ENCODE measurements around the gene KCNJ5.

The KCNJ5 gene

DNA sequence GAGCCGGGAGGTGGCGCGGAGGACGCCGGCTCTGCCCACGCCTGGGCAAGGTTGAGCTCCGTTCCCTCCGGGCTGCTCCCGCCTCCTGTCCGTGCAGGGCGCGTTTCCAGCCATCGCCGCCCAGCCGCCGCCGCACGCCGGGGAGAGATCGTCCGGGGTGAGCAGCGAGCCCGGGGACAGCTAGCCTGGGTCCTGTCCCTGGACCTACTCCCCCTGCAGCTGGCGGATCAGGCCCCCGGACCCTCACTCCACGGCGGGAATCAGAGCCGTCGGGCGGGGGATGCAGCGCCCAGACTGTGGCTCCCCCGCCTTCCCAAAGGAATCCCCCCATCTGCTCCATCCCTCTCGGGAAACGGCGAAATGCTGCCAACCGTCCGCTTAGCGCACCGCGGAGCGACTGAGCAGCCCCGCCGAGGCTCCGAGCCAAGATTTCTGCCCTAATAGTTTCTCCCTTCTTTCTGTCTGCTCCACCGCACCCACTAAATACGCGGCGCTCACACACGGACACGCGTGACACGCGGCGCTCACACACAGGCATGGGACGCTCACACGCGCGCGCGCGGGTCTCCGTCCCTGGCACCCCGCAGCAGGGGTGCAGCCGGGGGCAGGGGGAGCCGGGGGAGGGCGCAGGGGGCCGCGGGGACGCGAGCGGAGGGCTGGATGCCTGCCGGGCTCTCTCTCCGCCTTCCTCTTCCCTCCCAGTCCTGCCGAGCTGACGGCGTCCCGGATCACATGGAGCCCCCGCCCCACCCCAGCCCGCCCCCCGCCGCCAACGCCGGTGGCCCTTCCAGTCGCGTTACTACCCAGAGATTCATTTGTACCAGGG is at the start of gene KCNJ5:
Gene KCNJ5 (plus strand): TSS at position 814 of the 826 bp plus-strand sequence. CDS start 19,918 bp downstream, outside the sequence.
- in situ Hi-C loops (cut with MboI; ENCODE audit: low pct_unique_long_range_greater_than_20kb, low sequenced_read_pairs), result no loop called here
- no peak for DNase-seq

DNA sequence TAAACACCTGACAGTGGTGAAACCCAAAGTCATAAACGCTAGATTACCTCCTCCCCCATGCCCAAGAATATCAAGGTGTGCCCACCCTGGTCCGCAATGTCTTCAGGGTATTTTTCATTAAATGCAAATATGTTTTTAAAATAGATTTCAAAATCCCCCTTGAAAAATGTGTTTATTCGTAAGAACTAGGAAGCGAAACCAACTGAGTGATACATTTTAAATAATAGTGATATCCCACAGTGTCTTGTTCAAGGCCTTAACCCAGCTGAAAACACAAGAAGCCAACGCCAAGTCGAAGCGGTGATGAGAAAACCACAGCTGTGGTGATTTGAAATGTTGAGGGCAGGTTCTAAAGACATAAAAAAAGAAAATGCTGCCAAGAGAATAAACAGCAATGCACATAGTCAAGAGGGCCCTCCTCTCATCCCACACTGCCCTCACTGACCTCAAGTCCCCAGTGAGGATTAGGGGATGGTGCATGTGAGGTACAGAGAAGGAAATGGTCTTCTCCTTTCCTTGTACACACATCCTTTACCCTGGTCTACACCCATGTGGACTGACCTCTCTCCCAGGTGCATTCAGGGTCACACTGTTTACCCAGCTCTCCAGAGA is 49.6 kb upstream of the KCNJ5 start:
- DNase-seq, result no peak
- in situ Hi-C loops (cut with MboI; ENCODE audit: low pct_unique_long_range_greater_than_20kb, low sequenced_read_pairs), result loop anchor here (25.0 kb wide), 2 partner anchors 554 to 654 kb away; no protein-coding TSS in a partner anchor

DNA sequence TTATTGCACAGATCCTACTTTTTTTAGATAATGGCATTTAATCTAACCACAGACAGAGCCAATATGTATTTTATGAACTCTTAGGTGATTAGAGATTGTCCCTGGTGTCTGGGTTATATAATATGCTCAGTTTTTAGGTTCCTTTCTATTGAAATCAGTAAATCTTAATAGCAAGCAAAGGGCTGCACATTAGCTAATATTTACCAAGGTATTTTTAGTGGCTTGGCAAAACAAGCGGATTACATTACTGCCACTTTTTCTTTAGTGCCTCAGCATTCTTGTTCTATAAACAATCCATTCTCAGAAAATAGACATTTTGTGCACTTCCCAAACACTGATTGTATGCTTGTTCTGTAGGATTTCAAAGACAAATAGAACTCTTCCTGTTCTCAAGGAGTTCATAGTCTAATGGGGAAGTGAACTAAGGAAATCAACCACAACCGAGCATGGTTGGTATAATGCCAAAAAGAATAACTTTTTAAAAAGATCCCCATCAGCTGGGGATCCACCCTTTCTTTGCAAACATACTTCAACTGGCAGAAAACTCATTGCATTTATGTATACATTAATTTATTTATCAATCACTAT is 47.9 kb upstream of the KCNJ5 start:
- DNase-seq, result peak; percentile 39
- in situ Hi-C loops (cut with MboI; ENCODE audit: low pct_unique_long_range_greater_than_20kb, low sequenced_read_pairs), result loop anchor here (25.0 kb wide), 2 partner anchors 556 to 656 kb away; no protein-coding TSS in a partner anchor

DNA sequence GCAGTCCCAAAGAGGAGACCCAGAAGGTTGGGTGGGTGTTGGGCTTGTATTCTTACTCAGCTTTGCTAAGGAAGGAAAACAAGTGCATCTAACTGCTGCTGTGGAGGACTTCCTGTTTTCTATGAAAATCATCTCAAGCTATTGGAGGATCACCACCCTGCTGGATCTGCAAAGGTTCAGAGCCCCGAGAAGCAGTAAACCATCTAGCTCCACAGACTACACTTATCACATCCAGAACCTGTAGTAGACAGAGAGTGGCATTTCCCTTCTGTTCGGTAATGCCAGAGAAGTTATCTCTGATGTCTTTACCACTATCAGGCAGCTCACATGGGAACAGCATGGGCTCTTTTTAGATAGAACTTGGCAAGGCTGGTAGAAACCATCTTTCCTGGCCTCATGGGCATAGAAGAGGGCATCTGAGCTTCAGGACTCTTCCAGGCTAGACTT is 45.8 kb upstream of the KCNJ5 start:
- in situ Hi-C loops (cut with MboI; ENCODE audit: low pct_unique_long_range_greater_than_20kb, low sequenced_read_pairs), result loop anchor here (25.0 kb wide), 2 partner anchors 558 to 658 kb away; no protein-coding TSS in a partner anchor

DNA sequence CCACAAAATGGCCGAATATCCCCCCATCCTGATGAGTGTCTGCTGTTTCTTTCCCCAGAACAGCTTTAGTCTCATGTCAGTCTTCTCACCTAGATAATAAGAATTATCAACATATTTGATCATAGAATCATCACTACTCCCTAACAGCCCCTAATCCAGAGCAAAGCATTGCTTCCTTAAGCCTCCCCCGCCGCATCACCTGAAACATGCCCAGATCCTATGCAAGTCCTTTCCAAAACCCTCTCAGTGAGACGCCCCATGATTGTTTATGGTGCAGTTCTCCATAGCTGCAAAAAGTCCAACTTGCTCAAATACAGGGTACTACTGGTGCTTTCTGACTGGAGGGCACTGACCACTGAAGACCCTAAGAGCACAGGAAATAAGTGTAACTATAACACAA is 44.2 kb upstream of the KCNJ5 start:
- in situ Hi-C loops (cut with MboI; ENCODE audit: low pct_unique_long_range_greater_than_20kb, low sequenced_read_pairs), result loop anchor here (25.0 kb wide), 2 partner anchors 560 to 660 kb away; no protein-coding TSS in a partner anchor
- no peak for DNase-seq

More for the DNA sequence above, 45.8 kb upstream of the KCNJ5 start:
- DNase-seq, result peak; percentile 28

DNA sequence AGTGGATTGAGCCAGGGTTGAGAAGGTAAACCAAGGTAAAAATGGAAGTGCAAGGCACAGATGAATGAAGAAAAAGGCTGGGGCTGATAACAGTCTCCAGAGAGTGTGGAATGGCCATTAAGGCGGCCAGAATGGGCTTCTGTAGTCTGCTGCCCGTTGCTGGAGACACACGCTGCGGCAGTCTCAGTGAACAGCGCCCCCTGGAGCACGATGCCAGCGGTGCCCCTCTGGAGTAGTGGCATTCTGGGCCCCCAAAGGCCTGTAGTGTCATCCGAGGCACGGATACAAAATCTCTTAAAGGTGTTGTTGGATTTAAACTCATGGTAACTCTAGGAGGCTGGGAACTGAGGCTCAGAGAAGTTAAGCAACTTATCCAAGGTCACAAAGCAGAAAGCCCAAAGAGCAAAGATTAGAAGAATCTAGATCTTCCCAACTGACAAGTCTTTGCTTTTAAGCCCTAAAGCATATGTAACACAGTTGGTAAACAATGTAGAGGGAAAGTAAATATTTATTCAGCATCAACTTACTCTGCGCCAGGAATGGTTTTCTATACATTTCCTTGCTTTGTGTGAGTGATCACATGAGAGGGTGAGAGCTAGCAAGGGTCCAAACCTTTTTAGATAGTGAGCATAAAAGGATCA is 42.2 kb upstream of the KCNJ5 start:
- peak; percentile 67 for DNase-seq
- in situ Hi-C loops (cut with MboI; ENCODE audit: low pct_unique_long_range_greater_than_20kb, low sequenced_read_pairs), result loop anchor here (25.0 kb wide), 2 partner anchors 562 to 662 kb away; no protein-coding TSS in a partner anchor

DNA sequence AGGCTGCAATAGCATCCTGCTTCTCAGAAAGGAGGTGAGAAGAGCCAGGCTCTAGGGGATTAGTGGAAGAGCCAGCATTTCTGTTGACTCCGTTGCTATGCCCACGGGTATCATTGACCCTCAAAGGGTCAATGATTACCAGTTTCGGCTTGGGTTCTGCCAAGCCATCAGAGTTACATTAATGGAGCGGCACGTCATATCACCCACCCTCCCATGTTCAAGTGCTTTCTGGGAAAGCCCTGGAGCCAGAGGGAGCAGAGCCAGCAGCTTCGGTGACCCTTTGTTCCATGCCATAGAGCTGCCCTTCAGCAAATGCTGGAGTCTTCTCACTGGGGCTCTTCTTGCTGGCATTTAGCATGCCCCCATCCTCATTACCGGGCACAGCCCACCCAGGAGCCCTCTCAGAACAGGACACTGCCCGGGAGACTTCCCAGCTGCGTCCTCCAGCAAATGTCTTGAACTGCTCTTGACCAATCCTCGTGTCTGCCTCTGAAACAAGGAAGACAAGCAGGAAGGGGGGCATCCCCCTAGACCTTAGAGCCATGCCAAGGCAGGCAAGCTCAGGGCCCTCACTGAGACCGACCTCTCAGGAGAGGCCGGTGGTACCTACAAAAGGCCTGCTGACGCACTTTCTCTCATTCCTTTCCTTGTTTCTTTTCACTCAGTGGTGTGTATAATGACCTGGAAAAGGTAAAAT is 38.7 kb upstream of the KCNJ5 start:
- in situ Hi-C loops (cut with MboI; ENCODE audit: low pct_unique_long_range_greater_than_20kb, low sequenced_read_pairs), result no loop called here

DNA sequence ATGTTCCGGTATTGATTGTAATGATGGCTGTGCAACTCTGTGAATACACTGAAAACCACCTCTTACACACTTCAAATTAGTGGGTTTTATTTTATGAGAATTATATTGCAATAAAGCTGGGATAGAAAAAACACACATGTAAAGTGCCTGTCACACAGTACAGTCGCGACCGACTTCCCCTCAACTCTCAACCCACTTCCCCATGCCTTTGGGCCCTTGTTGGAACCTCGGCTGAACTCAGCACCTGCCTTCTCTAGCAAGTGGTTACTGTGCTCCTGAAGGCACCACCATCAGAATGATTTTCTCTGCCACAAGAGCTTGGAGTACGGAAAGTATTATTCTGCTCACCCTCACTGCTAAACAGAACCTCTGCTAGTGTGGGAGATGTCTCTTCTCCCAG is 37.6 kb upstream of the KCNJ5 start:
- no peak for DNase-seq
- in situ Hi-C loops (cut with MboI; ENCODE audit: low pct_unique_long_range_greater_than_20kb, low sequenced_read_pairs), result no loop called here

More for the DNA sequence above, 38.7 kb upstream of the KCNJ5 start:
- no peak for DNase-seq

DNA sequence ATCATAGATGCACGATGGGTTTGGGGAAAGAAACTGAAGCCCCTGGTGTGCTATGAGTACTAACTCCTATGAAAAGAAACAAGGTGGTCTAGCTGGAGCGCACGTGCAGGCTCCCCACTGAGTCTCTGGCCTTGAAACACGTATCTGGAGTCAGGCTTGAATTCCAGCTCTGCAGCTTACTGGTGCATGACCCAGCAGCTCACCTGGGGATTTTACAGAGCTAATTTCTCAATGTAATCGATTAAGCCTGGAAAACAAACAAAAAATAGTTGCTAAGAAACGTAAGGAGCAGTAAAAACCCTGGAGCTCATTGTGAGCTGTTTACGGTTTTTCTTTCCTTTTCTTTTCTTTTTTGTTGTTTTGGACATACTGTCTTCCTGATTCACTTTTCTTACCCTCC is 36.3 kb upstream of the KCNJ5 start:
- in situ Hi-C loops (cut with MboI; ENCODE audit: low pct_unique_long_range_greater_than_20kb, low sequenced_read_pairs), result no loop called here
- no peak for DNase-seq

DNA sequence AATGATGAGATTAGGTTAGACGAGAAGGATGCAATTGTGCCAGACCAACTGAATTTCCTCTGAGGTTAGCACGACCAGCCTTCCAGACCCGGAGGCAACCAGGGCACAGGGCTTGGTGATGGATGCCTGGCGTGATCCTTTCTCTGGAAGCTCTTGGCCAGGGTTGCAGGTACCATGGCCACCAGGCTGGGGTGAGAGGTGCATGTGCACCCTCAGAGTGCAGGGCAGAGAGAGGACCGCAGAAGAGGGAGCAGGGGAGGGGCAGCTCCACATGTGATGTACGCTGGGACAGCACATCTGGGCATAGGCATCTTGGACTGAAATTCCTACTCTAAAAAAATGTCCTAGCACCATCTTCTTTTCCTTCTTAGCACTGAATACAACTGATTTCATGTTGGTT is 34.9 kb upstream of the KCNJ5 start:
- DNase-seq, result no peak
- in situ Hi-C loops (cut with MboI; ENCODE audit: low pct_unique_long_range_greater_than_20kb, low sequenced_read_pairs), result no loop called here

DNA sequence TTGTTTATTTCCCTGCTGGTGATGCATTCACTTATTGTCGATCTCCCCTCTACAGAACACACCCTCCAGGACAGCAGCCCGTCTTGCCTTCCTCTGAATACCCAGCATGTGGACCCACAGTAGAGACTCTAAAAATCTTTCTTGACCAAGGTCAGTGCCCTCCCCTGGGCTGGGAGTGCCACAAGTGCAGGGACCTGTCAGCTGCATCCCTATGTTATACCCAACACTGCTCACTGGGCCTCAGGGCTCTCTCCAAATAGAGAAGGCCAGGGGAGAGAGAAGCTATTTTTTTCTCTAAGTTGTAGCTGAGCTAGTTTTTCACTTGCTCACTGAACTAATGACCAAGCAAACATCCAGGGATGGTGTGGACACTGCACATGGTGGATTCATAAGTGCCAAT is 33.8 kb upstream of the KCNJ5 start:
- in situ Hi-C loops (cut with MboI; ENCODE audit: low pct_unique_long_range_greater_than_20kb, low sequenced_read_pairs), result no loop called here
- DNase-seq, result no peak

DNA sequence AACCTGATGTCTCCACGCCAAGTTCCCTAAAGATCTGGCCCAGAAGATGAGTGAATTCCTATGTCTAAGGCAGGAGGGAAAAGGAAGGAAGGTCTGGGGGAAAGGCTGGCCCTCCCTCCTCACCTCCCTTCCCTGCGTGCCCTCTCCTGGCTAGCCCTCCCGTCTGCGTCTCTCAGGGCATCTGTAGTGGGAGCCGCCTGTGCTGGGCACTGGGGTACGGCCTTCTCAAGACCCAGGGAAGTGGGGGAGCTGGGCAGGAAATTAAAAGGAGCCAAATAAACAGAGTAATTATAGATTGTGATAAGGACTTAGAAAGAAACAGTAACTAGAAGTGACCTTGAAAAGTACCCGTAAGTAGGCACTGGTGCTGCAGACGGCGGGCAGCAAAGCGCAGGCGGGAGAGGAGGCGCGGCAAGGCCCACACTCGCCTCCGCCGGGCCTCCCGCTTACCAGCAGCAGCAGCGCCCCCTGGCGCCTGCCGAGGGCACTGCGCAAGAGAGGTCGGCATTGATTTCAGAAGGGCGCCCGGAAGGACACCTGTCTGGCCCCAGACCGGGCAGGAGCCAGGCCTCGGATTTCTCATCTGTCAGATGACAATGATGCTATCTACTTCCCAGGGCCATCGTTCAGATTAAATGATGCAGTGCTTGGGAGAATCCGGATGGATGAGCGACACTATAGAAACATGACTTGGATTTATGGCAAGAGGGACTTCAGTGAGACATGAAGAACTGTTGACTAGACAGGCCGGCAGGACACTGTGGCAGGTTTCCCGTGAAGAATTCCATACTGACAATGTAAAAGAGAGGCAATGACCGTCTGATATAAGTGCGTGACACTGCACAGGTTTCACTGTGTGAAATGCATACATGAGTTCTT is 31.4 kb upstream of the KCNJ5 start:
- in situ Hi-C loops (cut with MboI; ENCODE audit: low pct_unique_long_range_greater_than_20kb, low sequenced_read_pairs), result no loop called here
- peak; percentile 65 for DNase-seq

DNA sequence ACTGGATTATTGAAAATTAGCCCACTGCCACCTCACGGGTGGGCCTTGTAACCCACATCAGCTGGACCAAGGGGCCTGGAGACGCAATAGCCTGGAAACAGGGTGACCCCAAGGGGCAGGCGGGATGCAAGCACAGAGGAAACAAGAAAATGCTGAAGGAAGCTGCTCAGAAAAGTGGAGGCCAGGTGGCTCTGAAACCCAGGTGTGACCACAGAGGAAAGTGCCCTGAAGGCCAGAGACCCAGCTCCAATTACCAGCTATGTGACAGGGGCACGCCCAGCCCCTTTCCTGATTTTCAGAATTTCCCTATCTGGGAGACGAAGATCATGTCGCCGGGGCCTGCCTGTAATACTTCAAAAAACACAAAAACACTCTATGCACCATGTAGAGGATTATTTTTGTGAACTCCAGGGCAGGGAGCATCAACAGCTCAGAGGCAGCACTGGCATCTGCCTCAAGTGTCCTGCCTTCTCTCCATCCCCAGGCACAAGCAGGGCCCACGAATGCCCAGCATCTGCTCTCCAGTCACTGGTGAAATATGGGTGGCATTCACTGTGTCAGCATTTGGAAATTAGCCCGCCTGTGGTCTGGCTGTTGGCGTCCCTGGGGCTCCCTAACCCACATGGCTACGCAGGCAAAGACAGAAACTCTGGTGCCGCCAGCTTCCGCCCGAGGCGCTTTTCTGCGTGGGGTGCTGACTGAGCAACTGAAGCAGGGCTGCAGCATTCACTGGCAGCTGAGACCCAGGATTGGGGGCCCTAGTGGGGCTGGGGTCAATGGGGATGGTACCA is 30.4 kb upstream of the KCNJ5 start:
- in situ Hi-C loops (cut with MboI; ENCODE audit: low pct_unique_long_range_greater_than_20kb, low sequenced_read_pairs), result no loop called here

DNA sequence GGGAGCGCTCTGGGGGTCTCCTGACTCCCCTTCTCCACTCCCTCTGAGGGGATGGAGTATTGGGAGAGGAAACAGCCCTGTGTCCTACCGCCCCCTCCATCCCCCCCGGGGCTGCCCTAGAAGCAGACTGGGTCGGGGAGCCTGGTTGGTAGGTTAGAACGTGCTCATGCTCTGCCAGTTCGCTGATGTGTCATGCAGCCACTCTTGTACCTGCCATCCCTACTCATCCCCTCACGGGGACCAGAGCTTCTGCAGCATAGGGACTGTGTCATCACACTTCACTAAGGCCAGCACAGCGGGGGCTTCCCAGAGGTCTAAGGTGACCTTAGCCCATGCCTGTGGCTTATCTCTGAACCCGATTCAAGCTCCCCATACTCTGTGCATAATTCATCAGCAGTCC is 28.8 kb upstream of the KCNJ5 start:
- in situ Hi-C loops (cut with MboI; ENCODE audit: low pct_unique_long_range_greater_than_20kb, low sequenced_read_pairs), result no loop called here
- DNase-seq, result no peak

More for the DNA sequence above, 30.4 kb upstream of the KCNJ5 start:
- no peak for DNase-seq

DNA sequence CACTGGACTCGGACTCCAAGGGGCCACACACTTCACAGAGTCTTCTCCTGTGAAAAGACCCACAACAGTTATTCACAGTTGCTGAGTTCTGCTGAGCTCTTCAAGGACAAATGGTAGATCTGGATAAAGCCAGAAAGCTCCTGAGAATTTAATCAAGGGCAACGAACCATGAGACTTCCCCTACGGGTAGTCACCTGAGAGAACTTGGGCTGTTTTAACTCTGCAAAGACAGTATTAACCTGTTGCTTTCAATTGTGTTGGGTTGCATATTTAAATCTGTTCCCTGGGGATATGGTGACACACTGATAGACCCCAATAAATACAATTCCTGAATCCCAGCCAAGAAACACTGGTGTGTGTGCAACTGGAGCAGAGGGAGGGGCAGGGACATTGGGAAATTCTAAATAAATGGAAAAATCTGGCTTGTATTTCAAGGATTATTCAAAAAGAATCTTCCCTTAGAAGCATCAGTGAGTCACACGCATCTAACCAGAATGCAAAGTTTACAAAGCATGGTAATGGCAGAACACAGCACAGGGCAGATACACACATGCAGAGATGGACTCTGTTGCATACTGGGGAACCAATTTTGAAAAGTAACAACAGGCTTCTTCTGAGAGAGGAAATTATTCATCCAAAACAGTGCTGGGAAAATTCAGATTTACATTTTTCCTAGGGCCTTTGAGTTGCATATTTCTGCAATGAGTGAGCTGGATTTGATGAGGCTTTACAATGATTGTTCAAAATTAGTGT is 28.1 kb upstream of the KCNJ5 start:
- DNase-seq, result no peak
- in situ Hi-C loops (cut with MboI; ENCODE audit: low pct_unique_long_range_greater_than_20kb, low sequenced_read_pairs), result no loop called here

DNA sequence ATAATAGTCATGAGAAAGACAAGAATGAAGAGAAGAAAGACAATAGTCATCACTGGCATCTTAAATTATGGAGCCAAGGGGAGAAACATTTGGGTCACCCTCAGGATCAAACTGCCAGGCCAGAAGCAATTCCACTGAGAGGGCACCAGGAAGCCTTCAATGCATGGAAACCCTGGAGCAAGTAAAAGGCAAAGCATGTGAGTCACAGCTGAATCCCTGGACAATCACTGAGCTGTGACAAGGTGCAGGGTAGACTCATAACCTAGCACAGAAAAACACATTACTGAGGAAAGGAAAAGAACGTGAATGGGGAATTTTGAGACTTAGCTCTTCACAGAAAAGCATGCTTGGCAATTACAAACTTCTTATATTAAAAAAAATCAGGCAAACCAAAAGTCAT is 25.7 kb upstream of the KCNJ5 start:
- DNase-seq, result no peak
- in situ Hi-C loops (cut with MboI; ENCODE audit: low pct_unique_long_range_greater_than_20kb, low sequenced_read_pairs), result no loop called here

DNA sequence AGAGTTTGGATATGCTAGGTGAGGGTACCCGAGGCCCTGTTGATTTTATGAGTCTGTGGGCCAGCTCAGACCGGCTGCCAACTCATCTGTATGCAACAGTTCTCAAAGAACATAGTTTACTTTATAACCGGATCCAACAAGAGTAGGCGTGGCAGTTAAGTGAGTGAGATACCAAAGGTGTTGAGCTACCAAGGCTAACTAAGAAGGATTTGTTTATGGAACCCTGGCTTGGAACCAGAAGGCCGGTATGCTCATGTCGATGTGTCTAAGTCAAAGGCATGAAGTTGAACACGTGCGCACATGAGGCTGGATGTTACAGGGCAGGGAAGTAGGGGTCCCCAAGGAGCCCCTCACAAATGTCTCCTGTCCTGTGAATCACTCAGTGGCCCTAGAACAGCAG is 23.9 kb upstream of the KCNJ5 start, which contains the start of gene KCNJ1:
Gene KCNJ1 (minus strand): TSS at position 20 of the 400 bp plus-strand sequence. CDS start 27,053 bp downstream, outside the sequence.
- in situ Hi-C loops (cut with MboI; ENCODE audit: low pct_unique_long_range_greater_than_20kb, low sequenced_read_pairs), result no loop called here
- DNase-seq, result peak; percentile 52

Data from KBM-7 (cell line).